GM21619 (cell line): ENCODE data around the gene MRPS27.
A peak's percentile ranks its signal among the peaks of the same experiment; 100 is the strongest.

ENCODE experiments used
- ATAC-seq: cut with Tn5 transposase; IDR thresholded peaks from one replicate; pipeline ENCODE4 v1.9.1; 2021; ENCODE audit not compliant: unreplicated experiment

Gene MRPS27

GRCh38 chr5:72319976-72320752 is at the start of gene MRPS27, which contains the start of gene PTCD2:
Gene MRPS27 (minus strand): TSS chr5:72320240. CDS start chr5:72320221, 19 bp downstream.
Gene PTCD2 (plus strand): TSS chr5:72320373. CDS start chr5:72320383, 10 bp downstream.
- ATAC-seq = peak; percentile 99

- ATAC-seq = no peak
Observed at GRCh38 chr5:72369711-72370110, 49.7 kb upstream of the MRPS27 start.

GRCh38 chr5:72369301-72369700 is 49.3 kb upstream of the MRPS27 start:
- no peak for ATAC-seq

- no peak for ATAC-seq
Observed at GRCh38 chr5:72368271-72368670, 48.2 kb upstream of the MRPS27 start.

GRCh38 chr5:72366324-72366976 is 46.4 kb upstream of the MRPS27 start:
- ATAC-seq = peak; percentile 81

GRCh38 chr5:72364951-72365350 is 44.9 kb upstream of the MRPS27 start:
- ATAC-seq = no peak

GRCh38 chr5:72364171-72364570 is 44.1 kb upstream of the MRPS27 start:
- ATAC-seq = no peak

GRCh38 chr5:72363166-72363802 is 43.2 kb upstream of the MRPS27 start:
- no peak for ATAC-seq

- no peak for ATAC-seq
Observed at GRCh38 chr5:72359886-72360285, 39.8 kb upstream of the MRPS27 start.

GRCh38 chr5:72358925-72359324 is 38.9 kb upstream of the MRPS27 start:
- no peak for ATAC-seq

- ATAC-seq = no peak
Observed at GRCh38 chr5:72356361-72356760, 36.3 kb upstream of the MRPS27 start.

- no peak for ATAC-seq
Observed at GRCh38 chr5:72355706-72356299, 35.8 kb upstream of the MRPS27 start.

- ATAC-seq = no peak
Observed at GRCh38 chr5:72353046-72353445, 33.0 kb upstream of the MRPS27 start.

GRCh38 chr5:72352616-72353015 is 32.6 kb upstream of the MRPS27 start:
- no peak for ATAC-seq

GRCh38 chr5:72351376-72351775 is 31.3 kb upstream of the MRPS27 start:
- no peak for ATAC-seq

GRCh38 chr5:72347801-72348308 is 27.8 kb upstream of the MRPS27 start:
- ATAC-seq = no peak

GRCh38 chr5:72346398-72346797 is 26.4 kb upstream of the MRPS27 start:
- no peak for ATAC-seq

- ATAC-seq = no peak
Observed at GRCh38 chr5:72338689-72339209, 18.7 kb upstream of the MRPS27 start.

- ATAC-seq = no peak
Observed at GRCh38 chr5:72337159-72337558, 17.1 kb upstream of the MRPS27 start.

- ATAC-seq = no peak
Observed at GRCh38 chr5:72330712-72331111, 10.7 kb upstream of the MRPS27 start.

GRCh38 chr5:72328172-72328571 is 8.1 kb upstream of the MRPS27 start:
- ATAC-seq = no peak
